ENCODE measurements around the gene AATF.

DNA sequence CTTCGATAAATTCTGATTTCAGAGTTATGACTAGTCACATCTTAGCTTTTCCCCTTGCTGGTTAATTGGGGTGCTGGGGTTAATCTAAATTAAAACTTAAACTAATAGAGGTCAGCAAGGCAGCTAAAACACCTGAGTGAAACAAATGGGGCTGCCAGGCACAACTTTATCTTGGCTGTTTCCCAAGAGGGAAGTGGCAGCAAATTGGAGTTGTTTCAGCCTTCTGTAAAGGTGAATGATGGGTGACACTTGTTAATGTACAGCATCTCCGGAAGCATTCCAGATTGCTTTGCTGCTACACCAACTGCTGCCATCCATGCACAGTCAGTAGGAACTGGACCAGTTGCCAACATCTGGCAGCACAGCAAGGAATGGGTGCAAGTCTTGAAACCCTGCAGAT, 43.9 kb downstream of the AATF start:
- TF ChIP-seq, protein P1, sequence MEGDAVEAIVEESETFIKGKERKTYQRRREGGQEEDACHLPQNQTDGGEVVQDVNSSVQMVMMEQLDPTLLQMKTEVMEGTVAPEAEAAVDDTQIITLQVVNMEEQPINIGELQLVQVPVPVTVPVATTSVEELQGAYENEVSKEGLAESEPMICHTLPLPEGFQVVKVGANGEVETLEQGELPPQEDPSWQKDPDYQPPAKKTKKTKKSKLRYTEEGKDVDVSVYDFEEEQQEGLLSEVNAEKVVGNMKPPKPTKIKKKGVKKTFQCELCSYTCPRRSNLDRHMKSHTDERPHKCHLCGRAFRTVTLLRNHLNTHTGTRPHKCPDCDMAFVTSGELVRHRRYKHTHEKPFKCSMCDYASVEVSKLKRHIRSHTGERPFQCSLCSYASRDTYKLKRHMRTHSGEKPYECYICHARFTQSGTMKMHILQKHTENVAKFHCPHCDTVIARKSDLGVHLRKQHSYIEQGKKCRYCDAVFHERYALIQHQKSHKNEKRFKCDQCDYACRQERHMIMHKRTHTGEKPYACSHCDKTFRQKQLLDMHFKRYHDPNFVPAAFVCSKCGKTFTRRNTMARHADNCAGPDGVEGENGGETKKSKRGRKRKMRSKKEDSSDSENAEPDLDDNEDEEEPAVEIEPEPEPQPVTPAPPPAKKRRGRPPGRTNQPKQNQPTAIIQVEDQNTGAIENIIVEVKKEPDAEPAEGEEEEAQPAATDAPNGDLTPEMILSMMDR (conservative IDR thresholded peaks at IDR 0.05; ENCODE audit: low read length) = no peak
- no peak for TF ChIP-seq EZH2phosphoT487 (IDR thresholded peaks at IDR 0.05; ENCODE audit: borderline replicate concordance)

Measured in Loucy (cell line).